Loucy (cell line): ENCODE results near the gene MAP3K12.

Experiments
- H2AFZ ChIP-seq: fragments of 200-600 bp; sonication (generic); 2 replicates; pipeline ENCODE4 v1.6.0; 2016; ENCODE audit warnings: antibody characterized with exemption, mild to moderate bottlenecking, low read length, moderate library complexity
- H3F3A ChIP-seq: fragments of 200-600 bp; 2 replicates; pipeline ENCODE4 v1.6.0; 2016; ENCODE audit warnings: antibody characterized with exemption, low read depth, mild to moderate bottlenecking
- H3K27me3 ChIP-seq: fragments of 200-600 bp; sonication (generic); 2 replicates; pipeline ENCODE4 v1.6.1; 2014; ENCODE audit warnings: low read length, mild to moderate bottlenecking; ENCODE audit not compliant: insufficient read depth, poor library complexity, severe bottlenecking
- H3K36me3 ChIP-seq: fragments of 200-600 bp; sonication (generic); 2 replicates; pipeline ENCODE4 v1.6.1; 2016; ENCODE audit warnings: low read length; ENCODE audit not compliant: insufficient read depth
- H3K4me1 ChIP-seq: fragments of 200-600 bp; sonication (generic); 2 replicates; pipeline ENCODE4 v1.5.1; 2014; ENCODE audit warnings: low read length, mild to moderate bottlenecking; ENCODE audit not compliant: insufficient read depth, poor library complexity, severe bottlenecking
- H3K4me2 ChIP-seq: fragments of 200-600 bp; sonication (generic); 2 replicates; pipeline ENCODE4 v1.6.0; 2014; ENCODE audit warnings: antibody characterized with exemption, low read length, low read depth, mild to moderate bottlenecking; ENCODE audit not compliant: poor library complexity, severe bottlenecking
- H3K4me3 ChIP-seq: fragments of 200-600 bp; sonication (generic); 2 replicates; pipeline ENCODE4 v1.5.1; 2014; ENCODE audit warnings: low read length, mild to moderate bottlenecking, mixed read lengths; ENCODE audit not compliant: poor library complexity, severe bottlenecking
- H3K79me2 ChIP-seq: fragments of 200-600 bp; sonication (generic); 2 replicates; pipeline ENCODE4 v1.6.1; 2014; ENCODE audit warnings: low read length; ENCODE audit not compliant: insufficient read depth
- H3K9ac ChIP-seq: fragments of 200-600 bp; sonication (generic); 2 replicates; pipeline ENCODE4 v1.6.0; 2014; ENCODE audit warnings: mild to moderate bottlenecking, low read depth, low read length, moderate library complexity; ENCODE audit not compliant: poor library complexity, severe bottlenecking
- H3K9me2 ChIP-seq: fragments of 200-600 bp; sonication (generic); replicated peaks from 2 replicates; pipeline ENCODE4 v1.6.1; 2016; ENCODE audit warnings: low read depth, low read length, mixed read lengths
- H3K9me3 ChIP-seq: fragments of 200-600 bp; sonication (generic); 2 replicates; pipeline ENCODE4 v1.6.1; 2014; ENCODE audit warnings: mild to moderate bottlenecking, antibody characterized with exemption, low read length, low read depth; ENCODE audit not compliant: insufficient read depth
- H4K20me1 ChIP-seq: fragments of 200-600 bp; sonication (generic); 2 replicates; pipeline ENCODE4 v1.6.0; 2014; ENCODE audit warnings: antibody characterized with exemption, low read length, mild to moderate bottlenecking; ENCODE audit not compliant: insufficient read depth, poor library complexity, severe bottlenecking
- CTCF ChIP-seq: fragments of 200-600 bp; sonication (generic); conservative IDR thresholded peaks from 2 replicates; pipeline ENCODE4 v1.5.1; 2014; ENCODE audit warnings: mild to moderate bottlenecking, antibody characterized with exemption, low read length
- EZH2phosphoT487 ChIP-seq: fragments of 200-600 bp; IDR thresholded peaks from 2 replicates; pipeline ENCODE4 v1.6.1; 2018; ENCODE audit warnings: antibody characterized with exemption, mild to moderate bottlenecking, moderate library complexity, borderline replicate concordance

MAP3K12 gene

GRCh38 chr12:53539526-53539925, 40.3 kb upstream of the MAP3K12 start:
- no peaks in the 10 kb centered on the region for H3K9me3 ChIP-seq
- no peak overlapping the region for H3K9ac ChIP-seq
- H3K79me2 ChIP-seq, result no peaks in the 10 kb centered on the region
- no peaks in the 10 kb centered on the region for H3K4me1 ChIP-seq
- no peak overlapping the region for H2AFZ ChIP-seq
- TF ChIP-seq CTCF, result no peak
- no peak for TF ChIP-seq EZH2phosphoT487
- H3K4me3 ChIP-seq, result no peak overlapping the region
- no peaks in the 10 kb centered on the region for H4K20me1 ChIP-seq
- no peaks in the 10 kb centered on the region for H3K9me2 ChIP-seq
- no peak overlapping the region for H3K4me2 ChIP-seq
- peaks cover 49% of the 10 kb centered on the region; the same call in 1 of the 2 replicates for H3K36me3 ChIP-seq
- H3F3A ChIP-seq, result no peaks in the 10 kb centered on the region
- no peaks in the 10 kb centered on the region for H3K27me3 ChIP-seq

GRCh38 chr12:53538209-53538689, 39.0 kb upstream of the MAP3K12 start:
- H3K4me2 ChIP-seq, result no peak overlapping the region
- no peaks in the 10 kb centered on the region for H3K9me3 ChIP-seq
- H3K36me3 ChIP-seq, result peaks cover 59% of the 10 kb centered on the region; the same call in 1 of the 2 replicates
- H3K27me3 ChIP-seq, result no peaks in the 10 kb centered on the region
- no peak overlapping the region for H3K9ac ChIP-seq
- no peak overlapping the region for H3K4me3 ChIP-seq
- TF ChIP-seq EZH2phosphoT487 (no peak), CTCF (no peak)
- no peaks in the 10 kb centered on the region for H4K20me1 ChIP-seq
- no peaks in the 10 kb centered on the region for H3F3A ChIP-seq
- no peaks in the 10 kb centered on the region for H3K9me2 ChIP-seq
- H3K4me1 ChIP-seq, result no peaks in the 10 kb centered on the region
- H2AFZ ChIP-seq, result no peak overlapping the region
- H3K79me2 ChIP-seq, result no peaks in the 10 kb centered on the region

GRCh38 chr12:53536962-53537361, 37.7 kb upstream of the MAP3K12 start:
- no peaks in the 10 kb centered on the region for H3K9me3 ChIP-seq
- no peak for TF ChIP-seq EZH2phosphoT487

GRCh38 chr12:53533471-53533870, 34.2 kb upstream of the MAP3K12 start:
- Histone ChIP-seq H3K9me2 (no peaks in the 10 kb centered on the region), H3K9me3 (no peaks in the 10 kb centered on the region), H3K79me2 (no peaks in the 10 kb centered on the region), H2AFZ (no peak overlapping the region), H3K9ac (no peak overlapping the region), H3K4me2 (no peak overlapping the region), H3K4me3 (no peak overlapping the region), H3F3A (no peaks in the 10 kb centered on the region), H3K36me3 (peaks cover 62% of the 10 kb centered on the region; the same call in 1 of the 2 replicates), H3K27me3 (no peaks in the 10 kb centered on the region), H3K4me1 (no peaks in the 10 kb centered on the region), H4K20me1 (no peaks in the 10 kb centered on the region)
- TF ChIP-seq CTCF (no peak), EZH2phosphoT487 (no peak)

More at GRCh38 chr12:53536962-53537361, 37.7 kb upstream of the MAP3K12 start:
- Histone ChIP-seq H3K9ac (no peak overlapping the region), H3K4me1 (no peaks in the 10 kb centered on the region), H2AFZ (no peak overlapping the region), H3K36me3 (peaks cover 62% of the 10 kb centered on the region; the same call in 1 of the 2 replicates), H3K4me3 (no peak overlapping the region), H3K79me2 (no peaks in the 10 kb centered on the region), H3K9me2 (no peaks in the 10 kb centered on the region), H3K4me2 (no peak overlapping the region), H4K20me1 (no peaks in the 10 kb centered on the region), H3K27me3 (no peaks in the 10 kb centered on the region), H3F3A (no peaks in the 10 kb centered on the region)
